Peyer's patch (tissue), 4 donors: Measurements from ENCODE around the gene WNT10A. TPM values are rescaled to one million over a fixed set of nuclear protein-coding genes. Genes with fewer than 3 reads are reported as not detected.

Experiments
- DNase-seq, 3 donors: peaks; one replicate each; pipeline ENCODE4 v3.0.0-alpha.2; 2017 to 2019
- H3K27ac ChIP-seq, 4 donors: fragments of 200-600 bp; sonication (generic); one replicate each; pipeline ENCODE4 v1.5.1; 2016 to 2019
- H3K27me3 ChIP-seq, 2 donors: fragments of 200-600 bp; sonication (generic); one replicate each; pipeline ENCODE4 v1.5.1; 2019
- H3K36me3 ChIP-seq, 3 donors: fragments of 200-600 bp; sonication (generic); one replicate each; pipeline ENCODE4 v1.5.1; 2016 to 2019
- H3K4me1 ChIP-seq, 4 donors: fragments of 200-600 bp; sonication (generic); one replicate each; pipeline ENCODE4 v1.5.1; 2016 to 2019
- H3K4me3 ChIP-seq, 4 donors: fragments of 200-600 bp; sonication (generic); 1 replicate in 3 of 4; 2 replicates in 1 of 4; pipeline ENCODE4 v1.5.1; 2016 to 2019; ENCODE audit warnings: mild to moderate bottlenecking in 1 of 4
- H3K9me3 ChIP-seq, 4 donors: fragments of 200-600 bp; sonication (generic); one replicate each; pipeline ENCODE4 v1.5.1; 2016 to 2019; ENCODE audit warnings: mild to moderate bottlenecking in 1 of 4
- CTCF ChIP-seq, 6 experiments: fragments of 450-650 bp in 4 of 6; fragments of 200-600 bp in 2 of 6; sonication (generic) in 1 of 6; IDR thresholded peaks; one replicate each; pipeline ENCODE4 v1.5.1; 2017 to 2019; ENCODE audit warnings: antibody characterized with exemption in 6 of 6, mild to moderate bottlenecking in 3 of 6, moderate library complexity in 1 of 6
- POLR2A ChIP-seq, 2 donors: fragments of 450-650 bp; IDR thresholded peaks; one replicate each; pipeline ENCODE4 v1.5.1; 2017; ENCODE audit warnings: antibody characterized with exemption in 2 of 2, mild to moderate bottlenecking in 2 of 2, moderate library complexity in 2 of 2
- total RNA-seq, 4 donors: library from RNA; depleted of rRNA; stranded (reverse); fragments of >200 nt; gene quantifications; one replicate each; pipeline ENCODE4 v1.1.0, GENCODE V29; 2016

Gene WNT10A
- total RNA-seq, 4 donors from 2014 or later = 0.27 to 2.5 TPM; not detected in 2

GRCh38 chr2:218879776-218880101, 913 bp upstream of the WNT10A start:
- DNase-seq = no peak
- Histone ChIP-seq H3K36me3 (no peaks in the 10 kb centered on the region), H3K27me3 (peaks cover 0 to 22% of the 10 kb centered on the region in 2 donors), H3K4me3 (peak overlapping the region; percentile 42 to 65 (median 49)), H3K27ac (peak overlapping the region in 3 of 4 donors; percentile 4 to 87 (median 82)), H3K4me1 (peaks cover 0 to 29% (median 18%) of the 10 kb centered on the region in 4 donors), H3K9me3 (no peaks in the 10 kb centered on the region)
- TF ChIP-seq POLR2A (IDR thresholded peaks at IDR 0.05) (no peak), CTCF (IDR thresholded peaks at IDR 0.05) (no peak)

GRCh38 chr2:218880859-218881594, 375 bp downstream of the WNT10A start:
- Histone ChIP-seq H3K4me1 (peaks cover 0 to 29% (median 18%) of the 10 kb centered on the region in 4 donors), H3K27ac (peak overlapping the region in 3 of 4 donors; percentile 46 to 87 (median 82)), H3K27me3 (peaks cover 0 to 22% of the 10 kb centered on the region in 2 donors), H3K4me3 (peak overlapping the region; percentile 42 to 65 (median 49)), H3K36me3 (no peaks in the 10 kb centered on the region), H3K9me3 (no peaks in the 10 kb centered on the region)
- peak in 2 of 3 donors; percentile 24 to 29 for DNase-seq
- no peak for TF ChIP-seq POLR2A (IDR thresholded peaks at IDR 0.05)
- TF ChIP-seq CTCF (IDR thresholded peaks at IDR 0.05) = no peak

GRCh38 chr2:218881744-218882460, 1.2 kb downstream of the WNT10A start:
- H3K9me3 ChIP-seq = no peaks in the 10 kb centered on the region
- H3K27ac ChIP-seq = peak overlapping the region in 1 of 4 donors; percentile 87
- peaks cover 0 to 29% (median 17%) of the 10 kb centered on the region in 4 donors for H3K4me1 ChIP-seq
- H3K36me3 ChIP-seq = no peaks in the 10 kb centered on the region
- H3K27me3 ChIP-seq = peaks cover 0 to 22% of the 10 kb centered on the region in 2 donors
- peak in 1 of 3 donors; percentile 4 for DNase-seq
- no peak overlapping the region for H3K4me3 ChIP-seq
- TF ChIP-seq CTCF (IDR thresholded peaks at IDR 0.05) (no peak), POLR2A (IDR thresholded peaks at IDR 0.05) (no peak)

GRCh38 chr2:218882461-218882816, 1.8 kb downstream of the WNT10A start:
- Histone ChIP-seq H3K4me3 (no peak overlapping the region), H3K4me1 (peaks cover 0 to 29% (median 19%) of the 10 kb centered on the region in 4 donors), H3K9me3 (no peaks in the 10 kb centered on the region), H3K27me3 (peaks cover 0 to 22% of the 10 kb centered on the region in 2 donors), H3K36me3 (no peaks in the 10 kb centered on the region), H3K27ac (peak overlapping the region in 1 of 4 donors; percentile 55)
- peak in 2 of 3 donors; percentile 23 to 26 for DNase-seq
- no peak for TF ChIP-seq CTCF (IDR thresholded peaks at IDR 0.05)
- no peak for TF ChIP-seq POLR2A (IDR thresholded peaks at IDR 0.05)

- Histone ChIP-seq H3K36me3 (no peaks in the 10 kb centered on the region), H3K4me3 (no peak overlapping the region), H3K4me1 (peaks cover 0 to 29% (median 19%) of the 10 kb centered on the region in 4 donors), H3K9me3 (no peaks in the 10 kb centered on the region), H3K27ac (peak overlapping the region in 1 of 4 donors; percentile 75), H3K27me3 (peaks cover 0 to 22% of the 10 kb centered on the region in 2 donors)
- no peak for DNase-seq
- TF ChIP-seq POLR2A (IDR thresholded peaks at IDR 0.05) = no peak
- TF ChIP-seq CTCF (IDR thresholded peaks at IDR 0.05) = no peak
Measured at GRCh38 chr2:218882866-218883366, 2.3 kb downstream of the WNT10A start.
